GM12878 (cell line): ENCODE results near the gene CAPN9. TPM values are rescaled to one million over a fixed set of nuclear protein-coding genes. Genes with fewer than 3 reads are reported as not detected.

Experiments used
- ATAC-seq: fragments of 200-7000 bp; cut with Tn5 transposase; 3 replicates; pipeline ENCODE4 v1.9.1; 2020; ENCODE audit warnings: mild to moderate bottlenecking, moderate library complexity
- BruUV-seq: library from RNA; stranded (reverse); fragments of 400-500 nt; replicated peaks from 2 replicates; lab custom pipeline; 2021; lab: Mats Ljungman, UMichigan
- CTCF ChIA-PET: fragments of 300-600 bp; sonication (Branson Sonifier 250); formaldehyde crosslinking; extraction: SDS; loops from one replicate; lab custom pipeline; 2021; ENCODE audit warnings: inconsistent platforms; lab: Yijun Ruan, JAX
- POLR2A ChIA-PET: fragments of 350-600 bp; formaldehyde crosslinking; extraction: SDS; loops from one replicate; lab custom pipeline; 2021; ENCODE audit warnings: inconsistent platforms; lab: Charles Lee
- RAD21 ChIA-PET: fragments of 300-600 bp; sonication (Branson Sonifier 250); formaldehyde crosslinking; loops from one replicate; lab custom pipeline; 2023; ENCODE audit warnings: antibody characterized with exemption; ENCODE audit not compliant: unreplicated experiment; lab: Charles Lee
- SMC1A ChIA-PET: fragments of 300-600 bp; sonication (Branson Sonifier 250); formaldehyde crosslinking; loops from one replicate; lab custom pipeline; 2023; ENCODE audit not compliant: unreplicated experiment, uncharacterized antibody; lab: Charles Lee
- DNase-seq: peaks from one replicate; pipeline ENCODE4 v3.0.0-alpha.2; 2011; ENCODE audit warnings: low read depth, low spot score
- FAIRE-seq: peaks from 3 replicates; lab custom pipeline; 2011; peaks lifted over from hg19 to GRCh38; lab: Jason Lieb, UNC
- H2AFZ ChIP-seq: 2 replicates; pipeline ENCODE4 v1.6.0; 2011; ENCODE audit warnings: low read depth, low read length, control low read depth; ENCODE audit not compliant: control insufficient read depth
- H3K27ac ChIP-seq: 2 replicates; pipeline ENCODE4 v1.5.1; 2011; ENCODE audit warnings: control low read depth; ENCODE audit not compliant: control insufficient read depth, insufficient read depth
- H3K27me3 ChIP-seq, 2 experiments: replicated peaks in 1 of 2; 2 replicates each; pipeline versions ENCODE4 v1.6.0 to v1.6.1; 2011; ENCODE audit warnings: low read length in 1 of 2; ENCODE audit not compliant: control insufficient read depth in 2 of 2, insufficient read depth in 2 of 2
- H3K36me3 ChIP-seq, 2 experiments: 2 replicates each; pipeline ENCODE4 v1.5.1; 2011; ENCODE audit warnings: low read length in 1 of 2; ENCODE audit not compliant: control insufficient read depth in 2 of 2, insufficient read depth in 2 of 2
- H3K4me1 ChIP-seq: 2 replicates; pipeline ENCODE4 v1.6.1; 2011; ENCODE audit warnings: mild to moderate bottlenecking, low read length, moderate library complexity, mixed read lengths; ENCODE audit not compliant: control insufficient read depth, insufficient read depth
- H3K4me2 ChIP-seq: 2 replicates; pipeline ENCODE4 v1.6.0; 2011; ENCODE audit warnings: control low read depth; ENCODE audit not compliant: control insufficient read depth, insufficient read depth
- H3K4me3 ChIP-seq: fragments of 200-600 bp; sonication (generic); 2 replicates; pipeline ENCODE4 v1.5.1; 2016
- H3K79me2 ChIP-seq: 2 replicates; pipeline ENCODE4 v1.6.0; 2011; ENCODE audit warnings: low read length; ENCODE audit not compliant: control insufficient read depth, insufficient read depth
- H3K9ac ChIP-seq: 2 replicates; pipeline ENCODE4 v1.8.0; 2011; ENCODE audit warnings: low read length, control low read depth, mixed read lengths; ENCODE audit not compliant: control insufficient read depth, insufficient read depth
- H3K9me3 ChIP-seq: replicated peaks from 3 replicates; pipeline ENCODE4 v1.5.1; 2011; ENCODE audit warnings: mild to moderate bottlenecking, low read length; ENCODE audit not compliant: control insufficient read depth, insufficient read depth
- H4K20me1 ChIP-seq: 2 replicates; pipeline ENCODE4 v1.6.0; 2011; ENCODE audit not compliant: control insufficient read depth, insufficient read depth
- ASH2L ChIP-seq: fragments of 300-600, 200-600 bp; sonication (generic); IDR thresholded peaks from 2 replicates; pipeline ENCODE4 v1.6.1; 2017; ENCODE audit warnings: low read depth, mild to moderate bottlenecking, borderline replicate concordance
- CREB1 ChIP-seq: IDR thresholded peaks from 2 replicates; pipeline ENCODE4 v1.6.1; 2012; ENCODE audit warnings: low read depth, mild to moderate bottlenecking, inconsistent platforms
- HCFC1 ChIP-seq: fragments of 150-350 bp; IDR thresholded peaks from 2 replicates; pipeline ENCODE4 v1.6.1; 2014; ENCODE audit warnings: low read length
- HDAC6 ChIP-seq: fragments of 200-600 bp; sonication (generic); IDR thresholded peaks from one replicate; pipeline ENCODE4 v1.8.0; 2017; ENCODE audit warnings: antibody characterized with exemption; ENCODE audit not compliant: unreplicated experiment
- HSF1 ChIP-seq: fragments of 150-350 bp; IDR thresholded peaks from 2 replicates; pipeline ENCODE4 v1.6.1; 2014; ENCODE audit warnings: mild to moderate bottlenecking, low read depth, low read length
- SMARCA5 ChIP-seq: fragments of 450-650 bp; IDR thresholded peaks from 2 replicates; pipeline ENCODE4 v1.6.1; 2017; ENCODE audit warnings: mild to moderate bottlenecking
- TCF3 ChIP-seq: IDR thresholded peaks from 2 replicates; pipeline ENCODE4 v1.6.1; 2012; ENCODE audit warnings: low read depth, mild to moderate bottlenecking, low read length, borderline replicate concordance; ENCODE audit not compliant: insufficient read depth
- WGBS: methylation state at CpG from one replicate; pipeline ENCODE4 v1.1.6; 2016; ENCODE audit warnings: low lambda C conversion rate; ENCODE audit not compliant: insufficient replicate concordance, insufficient coverage; ENCODE audit errors: missing lambda C conversion rate; 5-methylcytosine and 5-hydroxymethylcytosine counted together
- in situ Hi-C: fragments of 300-500 bp; cut with MboI; formaldehyde crosslinking; loops from 9 replicates; pipeline ENCODE4 v1.14.3; 2018; ENCODE audit warnings: mixed read lengths
- intact Hi-C: fragments of 100-400 bp; cut with micrococcal nuclease; formaldehyde crosslinking; loops from one replicate; pipeline ENCODE4 v1.14.2; 2022; ENCODE audit not compliant: unreplicated experiment
- polyA plus RNA-seq, 11 experiments: library from polyadenylated mRNA; depleted of rRNA in 4 of 11; unstranded in 6 of 11; stranded (reverse) in 5 of 11; fragments of >200 nt; fragmentation: Nextera tagmentation in 4 of 11; fragmentation: Illumina TruSeq in 1 of 11; extraction: Ambion mirVana in 4 of 11; extraction: Trizol in 1 of 11; gene quantifications; 1 replicate in 1 of 11; 2 replicates in 10 of 11; pipeline versions ENCODE4 v1.2.1 to v1.2.3, GENCODE V29; 2011 to 2016; ENCODE audit warnings: inconsistent platforms in 2 of 11, missing spikeins in 2 of 11, low read depth in 1 of 11
- total RNA-seq, 4 experiments: library from RNA; depleted of rRNA in 3 of 4; stranded (reverse); fragments of >200 nt in 3 of 4; fragmentation: Illumina TruSeq in 1 of 4; extraction: Trizol in 1 of 4; gene quantifications; 2 replicates each; pipeline versions ENCODE4 v1.2.1 to v1.2.3, GENCODE V29; 2013 to 2021
- TF ChIP-seq, protein P1 (sequence below): IDR thresholded peaks from 2 replicates; pipeline ENCODE4 v1.6.1; 2011; ENCODE audit warnings: mild to moderate bottlenecking, low read depth, low read length, moderate library complexity; ENCODE audit not compliant: insufficient replicate concordance

CAPN9 gene
- total and polyA plus RNA-seq, 10 of the 15 experiments (the other 5 are each of a cell fraction or from before 2014, with no cell fraction given), result not detected

DNA sequence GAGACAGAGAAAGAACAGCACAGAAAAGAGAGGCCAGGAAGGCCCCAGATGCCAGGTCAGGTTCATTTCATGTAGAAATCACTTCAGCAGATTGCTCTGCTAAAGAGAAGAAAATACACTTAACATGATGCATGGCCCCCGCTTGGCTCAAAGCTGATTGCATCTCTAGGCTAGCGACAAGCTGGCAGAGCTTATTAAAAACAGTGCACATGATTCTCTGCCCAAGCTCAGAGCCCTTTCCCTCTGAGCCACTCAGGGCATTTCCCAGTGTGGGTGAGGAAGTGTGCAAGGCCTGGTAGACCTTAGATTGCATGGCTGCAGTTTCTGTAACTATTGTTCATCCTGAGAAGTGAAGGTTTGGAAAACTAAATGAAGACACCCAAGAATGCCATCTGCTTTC, 3.3 kb upstream of the CAPN9 start:
- H3K4me3 ChIP-seq, result no peak overlapping the region
- no peak for FAIRE-seq
- no peak overlapping the region for H2AFZ ChIP-seq
- ChIA-PET POLR2A (no interaction called here), RAD21 (no interaction called here), SMC1A (no interaction called here), CTCF (no interaction called here)
- no peaks in the 10 kb centered on the region for H4K20me1 ChIP-seq
- no TSS peak for BruUV-seq
- H3K27me3 ChIP-seq, result no peaks in the 10 kb centered on the region
- H3K4me2 ChIP-seq, result no peak overlapping the region
- no peaks in the 10 kb centered on the region for H3K4me1 ChIP-seq
- H3K79me2 ChIP-seq, result no peaks in the 10 kb centered on the region
- intact Hi-C loops, result no loop called here
- H3K27ac ChIP-seq, result no peak overlapping the region
- in situ Hi-C loops, result no loop called here
- H3K36me3 ChIP-seq, result no peaks in the 10 kb centered on the region
- H3K9ac ChIP-seq, result no peak overlapping the region
- H3K9me3 ChIP-seq, result no peaks in the 10 kb centered on the region
- ATAC-seq, result no peak
- 0% methylated on average over 2 of the region's 2 CpGs for WGBS
- DNase-seq, result no peak
- TF ChIP-seq TCF3 (no peak), HCFC1 (no peak), HSF1 (no peak), HDAC6 (no peak), CREB1 (no peak), SMARCA5 (no peak), ASH2L (no peak)
- TF ChIP-seq, protein P1, sequence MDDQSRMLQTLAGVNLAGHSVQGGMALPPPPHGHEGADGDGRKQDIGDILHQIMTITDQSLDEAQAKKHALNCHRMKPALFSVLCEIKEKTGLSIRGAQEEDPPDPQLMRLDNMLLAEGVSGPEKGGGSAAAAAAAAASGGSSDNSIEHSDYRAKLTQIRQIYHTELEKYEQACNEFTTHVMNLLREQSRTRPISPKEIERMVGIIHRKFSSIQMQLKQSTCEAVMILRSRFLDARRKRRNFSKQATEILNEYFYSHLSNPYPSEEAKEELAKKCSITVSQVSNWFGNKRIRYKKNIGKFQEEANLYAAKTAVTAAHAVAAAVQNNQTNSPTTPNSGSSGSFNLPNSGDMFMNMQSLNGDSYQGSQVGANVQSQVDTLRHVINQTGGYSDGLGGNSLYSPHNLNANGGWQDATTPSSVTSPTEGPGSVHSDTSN, result no peak
